Measurements from ENCODE around the gene C4orf50.
"Not testable (repeated sequence)": the region's sequence is repeated elsewhere in the genome, so short reads cannot be mapped to it uniquely, and the experiment has no call there.

The C4orf50 gene

GRCh38 chr4:6019316-6020263, 1.4 kb upstream of the C4orf50 start:
- no peak overlapping the region for H3K4me3 Mint-ChIP-seq
- no peak for ATAC-seq (replicated peaks)
- no peak overlapping the region for H3K27ac Mint-ChIP-seq
- peaks cover 0 to 30% of the 10 kb centered on the region in 2 donors for H3K27me3 Mint-ChIP-seq
- peaks cover 0 to 2% of the 10 kb centered on the region in 2 donors for H3K4me1 Mint-ChIP-seq (ENCODE audit: low read depth in 2 of 2)
- H3K9me3 Mint-ChIP-seq = no peaks in the 10 kb centered on the region
- DNase-seq = peak; percentile 12 to 29 (median 25)
- H3K36me3 Mint-ChIP-seq (ENCODE audit: insufficient read depth) = no peaks in the 10 kb centered on the region

GRCh38 chr4:6017800-6018199, 431 bp downstream of the C4orf50 start:
- Mint-ChIP-seq H3K9me3 (no peaks in the 10 kb centered on the region), H3K27me3 (peaks cover 0 to 36% of the 10 kb centered on the region in 2 donors), H3K36me3 (ENCODE audit: insufficient read depth) (no peaks in the 10 kb centered on the region), H3K4me1 (ENCODE audit: low read depth in 2 of 2) (peaks cover 0 to 2% of the 10 kb centered on the region in 2 donors), H3K4me3 (no peak overlapping the region), H3K27ac (no peak overlapping the region)
- DNase-seq (no peak), ATAC-seq (replicated peaks) (no peak)

GRCh38 chr4:6017030-6017429, 1.2 kb downstream of the C4orf50 start:
- Mint-ChIP-seq H3K36me3 (ENCODE audit: insufficient read depth) (no peaks in the 10 kb centered on the region), H3K4me3 (no peak overlapping the region), H3K9me3 (no peaks in the 10 kb centered on the region), H3K27me3 (peaks cover 0 to 36% of the 10 kb centered on the region in 2 donors), H3K27ac (no peak overlapping the region), H3K4me1 (ENCODE audit: low read depth in 2 of 2) (peaks cover 0 to 2% of the 10 kb centered on the region in 2 donors)
- ATAC-seq (replicated peaks) (no peak), DNase-seq (no peak)

- DNase-seq (no peak), ATAC-seq (replicated peaks) (no peak)
- Mint-ChIP-seq H3K36me3 (ENCODE audit: insufficient read depth) (no peaks in the 10 kb centered on the region), H3K4me3 (no peak overlapping the region), H3K9me3 (no peaks in the 10 kb centered on the region), H3K4me1 (ENCODE audit: low read depth in 2 of 2) (peaks cover 3 to 4% of the 10 kb centered on the region in 2 donors), H3K27me3 (peaks cover 0 to 40% of the 10 kb centered on the region in 2 donors), H3K27ac (no peak overlapping the region)
Measured at GRCh38 chr4:6013564-6013963, 4.7 kb downstream of the C4orf50 start.

- H3K4me3 Mint-ChIP-seq = no peak overlapping the region
- no peak for DNase-seq
- ATAC-seq (replicated peaks) = no peak
- H3K36me3 Mint-ChIP-seq (ENCODE audit: insufficient read depth) = no peaks in the 10 kb centered on the region
- peaks cover 3 to 4% of the 10 kb centered on the region in 2 donors for H3K4me1 Mint-ChIP-seq (ENCODE audit: low read depth in 2 of 2)
- peaks cover 0 to 32% of the 10 kb centered on the region in 2 donors for H3K27me3 Mint-ChIP-seq
- no peaks in the 10 kb centered on the region for H3K9me3 Mint-ChIP-seq
- H3K27ac Mint-ChIP-seq = no peak overlapping the region
Measured at GRCh38 chr4:6012200-6012599, 6.0 kb downstream of the C4orf50 start.

- Mint-ChIP-seq H3K4me1 (ENCODE audit: low read depth in 2 of 2) (peaks cover 3 to 4% of the 10 kb centered on the region in 2 donors), H3K4me3 (no peak overlapping the region), H3K9me3 (no peaks in the 10 kb centered on the region), H3K27me3 (peaks cover 0 to 32% of the 10 kb centered on the region in 2 donors), H3K27ac (no peak overlapping the region), H3K36me3 (ENCODE audit: insufficient read depth) (no peaks in the 10 kb centered on the region)
- DNase-seq (no peak), ATAC-seq (replicated peaks) (no peak)
Measured at GRCh38 chr4:6011686-6012085, 6.5 kb downstream of the C4orf50 start.

GRCh38 chr4:6011271-6011671, 7.0 kb downstream of the C4orf50 start:
- no peaks in the 10 kb centered on the region for H3K9me3 Mint-ChIP-seq
- DNase-seq (no peak), ATAC-seq (replicated peaks) (no peak)
- H3K27me3 Mint-ChIP-seq = peaks cover 0 to 32% of the 10 kb centered on the region in 2 donors
- H3K4me1 Mint-ChIP-seq (ENCODE audit: low read depth in 2 of 2) = peaks cover 3 to 4% of the 10 kb centered on the region in 2 donors
- H3K4me3 Mint-ChIP-seq = no peak overlapping the region
- no peaks in the 10 kb centered on the region for H3K36me3 Mint-ChIP-seq (ENCODE audit: insufficient read depth)
- no peak overlapping the region for H3K27ac Mint-ChIP-seq

- H3K36me3 Mint-ChIP-seq (ENCODE audit: insufficient read depth) = no peaks in the 10 kb centered on the region
- DNase-seq = no peak
- no peak for ATAC-seq (replicated peaks)
- peaks cover 3 to 4% of the 10 kb centered on the region in 2 donors for H3K4me1 Mint-ChIP-seq (ENCODE audit: low read depth in 2 of 2)
- H3K9me3 Mint-ChIP-seq = no peaks in the 10 kb centered on the region
- peaks cover 0 to 32% of the 10 kb centered on the region in 2 donors for H3K27me3 Mint-ChIP-seq
- no peak overlapping the region for H3K27ac Mint-ChIP-seq
- H3K4me3 Mint-ChIP-seq = no peak overlapping the region
Measured at GRCh38 chr4:6010789-6011188, 7.4 kb downstream of the C4orf50 start.

- no peak for ATAC-seq (replicated peaks)
- Mint-ChIP-seq H3K27ac (no peak overlapping the region), H3K27me3 (peaks cover 0 to 32% of the 10 kb centered on the region in 2 donors), H3K4me3 (no peak overlapping the region), H3K4me1 (ENCODE audit: low read depth in 2 of 2) (peaks cover 3 to 4% of the 10 kb centered on the region in 2 donors), H3K36me3 (ENCODE audit: insufficient read depth) (no peaks in the 10 kb centered on the region), H3K9me3 (no peaks in the 10 kb centered on the region)
- no peak for DNase-seq
Measured at GRCh38 chr4:6009452-6009851, 8.8 kb downstream of the C4orf50 start.

GRCh38 chr4:6008766-6009385, 9.4 kb downstream of the C4orf50 start:
- no peaks in the 10 kb centered on the region for H3K36me3 Mint-ChIP-seq (ENCODE audit: insufficient read depth)
- no peaks in the 10 kb centered on the region for H3K9me3 Mint-ChIP-seq

GRCh38 chr4:6008092-6008551, 10.1 kb downstream of the C4orf50 start:
- Mint-ChIP-seq H3K27ac (no peak overlapping the region), H3K9me3 (no peaks in the 10 kb centered on the region), H3K27me3 (peaks cover 0 to 27% of the 10 kb centered on the region in 2 donors), H3K4me1 (ENCODE audit: low read depth in 2 of 2) (peaks cover 3 to 4% of the 10 kb centered on the region in 2 donors), H3K36me3 (ENCODE audit: insufficient read depth) (no peaks in the 10 kb centered on the region), H3K4me3 (no peak overlapping the region)
- no peak for ATAC-seq (replicated peaks)
- no peak for DNase-seq

More at GRCh38 chr4:6008766-6009385, 9.4 kb downstream of the C4orf50 start:
- Mint-ChIP-seq H3K4me3 (no peak overlapping the region), H3K27ac (no peak overlapping the region), H3K27me3 (peaks cover 0 to 32% of the 10 kb centered on the region in 2 donors), H3K4me1 (ENCODE audit: low read depth in 2 of 2) (peaks cover 3 to 4% of the 10 kb centered on the region in 2 donors)
- DNase-seq = no peak
- ATAC-seq (replicated peaks) = no peak

- Mint-ChIP-seq H3K27ac (no peak overlapping the region), H3K9me3 (no peaks in the 10 kb centered on the region), H3K4me1 (ENCODE audit: low read depth in 2 of 2) (no peaks in the 10 kb centered on the region), H3K4me3 (no peak overlapping the region), H3K36me3 (ENCODE audit: insufficient read depth) (no peaks in the 10 kb centered on the region), H3K27me3 (peaks cover 0 to 13% of the 10 kb centered on the region in 2 donors)
- ATAC-seq (replicated peaks) (no peak), DNase-seq (no peak)
Measured at GRCh38 chr4:6005175-6005574, 13.1 kb downstream of the C4orf50 start.

- not testable (repeated sequence) for H3K4me3 Mint-ChIP-seq; H3K4me1 Mint-ChIP-seq (ENCODE audit: low read depth in 2 of 2); H3K9me3 Mint-ChIP-seq; H3K27ac Mint-ChIP-seq; DNase-seq; H3K27me3 Mint-ChIP-seq; H3K36me3 Mint-ChIP-seq (ENCODE audit: insufficient read depth); ATAC-seq (replicated peaks)
Measured at GRCh38 chr4:6003485-6003884, 14.7 kb downstream of the C4orf50 start.
